ENCODE data around the gene UGT3A1.

GRCh38 chr5:35971878-35972210, 19.3 kb downstream of the UGT3A1 start:
- no peak for TF ChIP-seq REST (IDR thresholded peaks at IDR 0.05; ENCODE audit: insufficient read depth in 1 of 2, low read depth in 2 of 2, low read length in 2 of 2)
- TF ChIP-seq POLR2AphosphoS5 (IDR thresholded peaks at IDR 0.05; ENCODE audit: low read depth, low read length): no peak
- no peak for TF ChIP-seq TAF1 (IDR thresholded peaks at IDR 0.05; ENCODE audit: borderline replicate concordance, insufficient read depth, low read length)
- no peak for TF ChIP-seq FOXP2 (optimal IDR thresholded peaks at IDR 0.05; ENCODE audit: borderline replicate concordance, extremely low read depth, extremely low read length, insufficient read depth)
